ENCODE data around the gene KANK4.
A peak's percentile ranks its signal among the peaks of the same experiment; 100 is the strongest.

The KANK4 gene

DNA sequence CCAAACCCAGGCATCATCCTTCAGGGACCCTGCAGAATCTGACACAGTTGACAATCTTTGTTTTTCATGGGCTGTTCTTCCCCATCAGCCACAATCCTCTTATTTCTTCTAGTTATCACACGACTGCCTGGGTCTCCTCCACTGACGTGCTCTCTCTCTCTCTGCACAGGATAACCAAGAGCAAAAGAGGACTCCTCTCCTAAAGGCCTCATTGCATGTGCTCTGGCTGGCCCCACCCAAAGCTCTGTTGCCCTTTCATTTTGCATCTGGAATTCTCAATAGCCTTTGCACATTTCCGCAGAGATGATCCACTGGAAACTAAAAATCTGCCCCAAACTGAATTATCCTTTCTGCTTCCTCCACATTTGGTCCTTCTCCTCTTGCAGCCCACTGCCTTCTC is 58.5 kb downstream of the KANK4 start (continued):
- TF ChIP-seq, protein P1, sequence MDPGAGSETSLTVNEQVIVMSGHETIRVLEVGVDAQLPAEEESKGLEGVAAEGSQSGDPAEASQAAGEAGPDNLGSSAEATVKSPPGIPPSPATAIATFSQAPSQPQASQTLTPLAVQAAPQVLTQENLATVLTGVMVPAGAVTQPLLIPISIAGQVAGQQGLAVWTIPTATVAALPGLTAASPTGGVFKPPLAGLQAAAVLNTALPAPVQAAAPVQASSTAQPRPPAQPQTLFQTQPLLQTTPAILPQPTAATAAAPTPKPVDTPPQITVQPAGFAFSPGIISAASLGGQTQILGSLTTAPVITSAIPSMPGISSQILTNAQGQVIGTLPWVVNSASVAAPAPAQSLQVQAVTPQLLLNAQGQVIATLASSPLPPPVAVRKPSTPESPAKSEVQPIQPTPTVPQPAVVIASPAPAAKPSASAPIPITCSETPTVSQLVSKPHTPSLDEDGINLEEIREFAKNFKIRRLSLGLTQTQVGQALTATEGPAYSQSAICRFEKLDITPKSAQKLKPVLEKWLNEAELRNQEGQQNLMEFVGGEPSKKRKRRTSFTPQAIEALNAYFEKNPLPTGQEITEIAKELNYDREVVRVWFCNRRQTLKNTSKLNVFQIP (CRISPR knock-in tag; IDR thresholded peaks at IDR 0.05; ENCODE audit: borderline replicate concordance, low read depth) = no peak
- TF ChIP-seq ARNTL (CRISPR knock-in tag; IDR thresholded peaks at IDR 0.05; ENCODE audit: borderline replicate concordance, low read depth) (no peak), ZNF565 (CRISPR knock-in tag; conservative IDR thresholded peaks at IDR 0.05; ENCODE audit: low read depth) (no peak), PPARA (CRISPR knock-in tag; IDR thresholded peaks at IDR 0.05; ENCODE audit: borderline replicate concordance) (no peak), ESRRG (CRISPR knock-in tag; IDR thresholded peaks at IDR 0.05) (no peak), BACH2 (CRISPR knock-in tag; IDR thresholded peaks at IDR 0.05; ENCODE audit: borderline replicate concordance) (no peak), ZFP3 (CRISPR knock-in tag; IDR thresholded peaks at IDR 0.05) (no peak), SNAI2 (CRISPR knock-in tag; IDR thresholded peaks at IDR 0.05) (no peak), ZFP30 (CRISPR knock-in tag; IDR thresholded peaks at IDR 0.05) (no peak), ZC3H10 (CRISPR knock-in tag; IDR thresholded peaks at IDR 0.05) (no peak)

DNA sequence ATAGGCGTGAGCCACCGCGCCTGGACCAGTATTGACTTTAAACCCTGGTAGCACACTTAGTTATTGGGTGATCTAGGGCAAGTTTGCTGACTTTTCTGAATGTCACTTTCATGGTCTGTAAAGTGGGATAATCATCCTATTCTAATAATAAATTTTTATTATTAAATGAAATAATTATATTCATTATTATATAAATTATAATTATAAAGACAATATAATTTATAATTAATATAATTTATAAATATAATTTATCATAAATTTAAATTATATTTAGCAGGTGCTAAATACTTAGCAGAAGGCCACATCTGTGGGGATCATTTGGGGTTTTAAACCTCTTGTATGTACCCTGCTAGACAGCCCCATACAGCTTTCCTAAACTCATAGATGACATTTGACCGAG is 59.7 kb downstream of the KANK4 start:
- ATAC-seq = no peak
- TF ChIP-seq, protein P2, sequence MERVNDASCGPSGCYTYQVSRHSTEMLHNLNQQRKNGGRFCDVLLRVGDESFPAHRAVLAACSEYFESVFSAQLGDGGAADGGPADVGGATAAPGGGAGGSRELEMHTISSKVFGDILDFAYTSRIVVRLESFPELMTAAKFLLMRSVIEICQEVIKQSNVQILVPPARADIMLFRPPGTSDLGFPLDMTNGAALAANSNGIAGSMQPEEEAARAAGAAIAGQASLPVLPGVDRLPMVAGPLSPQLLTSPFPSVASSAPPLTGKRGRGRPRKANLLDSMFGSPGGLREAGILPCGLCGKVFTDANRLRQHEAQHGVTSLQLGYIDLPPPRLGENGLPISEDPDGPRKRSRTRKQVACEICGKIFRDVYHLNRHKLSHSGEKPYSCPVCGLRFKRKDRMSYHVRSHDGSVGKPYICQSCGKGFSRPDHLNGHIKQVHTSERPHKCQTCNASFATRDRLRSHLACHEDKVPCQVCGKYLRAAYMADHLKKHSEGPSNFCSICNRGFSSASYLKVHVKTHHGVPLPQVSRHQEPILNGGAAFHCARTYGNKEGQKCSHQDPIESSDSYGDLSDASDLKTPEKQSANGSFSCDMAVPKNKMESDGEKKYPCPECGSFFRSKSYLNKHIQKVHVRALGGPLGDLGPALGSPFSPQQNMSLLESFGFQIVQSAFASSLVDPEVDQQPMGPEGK (CRISPR knock-in tag; IDR thresholded peaks at IDR 0.05; ENCODE audit: borderline replicate concordance) = no peak
- no peak for TF ChIP-seq SNAI2 (CRISPR knock-in tag; IDR thresholded peaks at IDR 0.05)
- TF ChIP-seq, protein P3, sequence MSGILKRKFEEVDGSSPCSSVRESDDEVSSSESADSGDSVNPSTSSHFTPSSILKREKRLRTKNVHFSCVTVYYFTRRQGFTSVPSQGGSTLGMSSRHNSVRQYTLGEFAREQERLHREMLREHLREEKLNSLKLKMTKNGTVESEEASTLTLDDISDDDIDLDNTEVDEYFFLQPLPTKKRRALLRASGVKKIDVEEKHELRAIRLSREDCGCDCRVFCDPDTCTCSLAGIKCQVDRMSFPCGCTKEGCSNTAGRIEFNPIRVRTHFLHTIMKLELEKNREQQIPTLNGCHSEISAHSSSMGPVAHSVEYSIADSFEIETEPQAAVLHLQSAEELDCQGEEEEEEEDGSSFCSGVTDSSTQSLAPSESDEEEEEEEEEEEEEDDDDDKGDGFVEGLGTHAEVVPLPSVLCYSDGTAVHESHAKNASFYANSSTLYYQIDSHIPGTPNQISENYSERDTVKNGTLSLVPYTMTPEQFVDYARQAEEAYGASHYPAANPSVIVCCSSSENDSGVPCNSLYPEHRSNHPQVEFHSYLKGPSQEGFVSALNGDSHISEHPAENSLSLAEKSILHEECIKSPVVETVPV (CRISPR knock-in tag; IDR thresholded peaks at IDR 0.05) = no peak
- no peak for TF ChIP-seq ZNF70 (CRISPR knock-in tag; IDR thresholded peaks at IDR 0.05)
- TF ChIP-seq ZFP30 (CRISPR knock-in tag; IDR thresholded peaks at IDR 0.05) = no peak
- TF ChIP-seq, protein P4, sequence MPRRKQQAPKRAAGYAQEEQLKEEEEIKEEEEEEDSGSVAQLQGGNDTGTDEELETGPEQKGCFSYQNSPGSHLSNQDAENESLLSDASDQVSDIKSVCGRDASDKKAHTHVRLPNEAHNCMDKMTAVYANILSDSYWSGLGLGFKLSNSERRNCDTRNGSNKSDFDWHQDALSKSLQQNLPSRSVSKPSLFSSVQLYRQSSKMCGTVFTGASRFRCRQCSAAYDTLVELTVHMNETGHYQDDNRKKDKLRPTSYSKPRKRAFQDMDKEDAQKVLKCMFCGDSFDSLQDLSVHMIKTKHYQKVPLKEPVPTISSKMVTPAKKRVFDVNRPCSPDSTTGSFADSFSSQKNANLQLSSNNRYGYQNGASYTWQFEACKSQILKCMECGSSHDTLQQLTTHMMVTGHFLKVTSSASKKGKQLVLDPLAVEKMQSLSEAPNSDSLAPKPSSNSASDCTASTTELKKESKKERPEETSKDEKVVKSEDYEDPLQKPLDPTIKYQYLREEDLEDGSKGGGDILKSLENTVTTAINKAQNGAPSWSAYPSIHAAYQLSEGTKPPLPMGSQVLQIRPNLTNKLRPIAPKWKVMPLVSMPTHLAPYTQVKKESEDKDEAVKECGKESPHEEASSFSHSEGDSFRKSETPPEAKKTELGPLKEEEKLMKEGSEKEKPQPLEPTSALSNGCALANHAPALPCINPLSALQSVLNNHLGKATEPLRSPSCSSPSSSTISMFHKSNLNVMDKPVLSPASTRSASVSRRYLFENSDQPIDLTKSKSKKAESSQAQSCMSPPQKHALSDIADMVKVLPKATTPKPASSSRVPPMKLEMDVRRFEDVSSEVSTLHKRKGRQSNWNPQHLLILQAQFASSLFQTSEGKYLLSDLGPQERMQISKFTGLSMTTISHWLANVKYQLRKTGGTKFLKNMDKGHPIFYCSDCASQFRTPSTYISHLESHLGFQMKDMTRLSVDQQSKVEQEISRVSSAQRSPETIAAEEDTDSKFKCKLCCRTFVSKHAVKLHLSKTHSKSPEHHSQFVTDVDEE (CRISPR knock-in tag; IDR thresholded peaks at IDR 0.05) = no peak
- no peak for TF ChIP-seq ZNF8 (CRISPR knock-in tag; IDR thresholded peaks at IDR 0.05)

DNA sequence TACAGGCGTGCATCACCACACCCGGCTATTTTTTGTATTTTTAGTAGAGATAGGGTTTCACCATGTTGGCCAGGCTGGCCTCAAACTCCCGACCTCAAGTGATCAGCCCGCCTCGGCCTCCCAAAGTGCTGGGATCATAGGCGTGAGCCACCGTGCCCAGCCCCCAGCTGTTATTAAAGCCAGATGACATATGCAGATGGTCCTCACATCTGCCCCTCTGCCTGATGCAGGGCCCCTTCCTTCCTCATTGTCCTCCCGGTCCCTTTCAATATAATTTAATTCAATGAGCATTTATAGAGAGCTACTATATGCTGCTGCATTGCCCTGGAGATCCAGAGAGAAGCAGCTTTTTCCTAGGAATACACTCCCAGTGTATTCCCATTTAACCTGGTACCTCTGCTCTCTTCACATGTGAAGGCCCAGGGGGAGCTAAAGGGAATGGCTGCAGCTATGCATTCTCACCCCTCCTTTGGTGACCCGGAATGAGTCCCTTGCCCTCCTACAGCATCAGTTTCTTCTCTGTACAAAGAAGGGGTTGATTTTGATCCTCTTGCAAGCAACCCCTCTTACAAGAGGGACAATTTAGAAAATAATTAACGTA is 69.0 kb downstream of the KANK4 start:
- ATAC-seq = no peak
- TF ChIP-seq CSDC2 (CRISPR knock-in tag; IDR thresholded peaks at IDR 0.05) (no peak), TCF4 (CRISPR knock-in tag; IDR thresholded peaks at IDR 0.05; ENCODE audit: borderline replicate concordance) (peak; percentile 54; the same call in 1 of the 2 replicates), SNAI2 (CRISPR knock-in tag; IDR thresholded peaks at IDR 0.05) (no peak), ZNF70 (CRISPR knock-in tag; IDR thresholded peaks at IDR 0.05) (no peak)

DNA sequence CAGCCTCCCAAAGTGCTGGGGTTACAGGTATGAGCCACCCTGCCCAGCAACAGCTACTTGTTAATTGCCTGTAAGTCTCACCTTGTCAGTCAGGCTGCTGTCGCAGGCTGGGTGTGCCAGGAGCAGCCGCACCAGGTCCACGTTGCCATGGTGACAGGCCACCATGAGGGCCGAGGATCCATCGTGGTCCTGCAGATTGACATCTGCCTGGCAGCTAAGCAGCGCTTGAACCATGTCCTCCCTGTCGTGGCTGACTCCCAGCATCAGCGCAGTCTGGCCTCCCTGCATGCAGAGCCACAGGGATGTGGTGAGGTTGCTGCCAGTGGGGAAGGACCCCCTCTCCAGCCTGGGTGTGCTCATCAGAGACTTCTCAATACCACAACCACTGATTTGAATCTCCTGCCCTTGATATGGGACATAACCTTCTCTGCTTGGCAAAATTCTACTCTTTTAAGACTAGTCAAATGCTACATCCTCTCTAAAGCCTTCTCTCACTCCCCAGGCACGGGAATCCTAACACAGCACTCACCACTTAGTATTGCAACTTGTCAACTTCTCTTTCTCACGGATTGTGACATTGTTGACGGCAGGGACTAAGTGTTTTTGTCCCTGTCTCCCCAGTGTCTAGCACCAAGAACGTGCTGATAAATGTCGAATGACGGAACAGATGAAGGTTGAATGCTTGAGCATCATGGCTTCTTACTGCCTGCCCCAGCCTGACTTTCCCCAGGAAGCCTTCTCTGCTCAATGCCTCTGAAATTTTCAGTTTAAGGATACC is 71.7 kb downstream of the KANK4 start:
- no peak for ATAC-seq

More for the DNA sequence above, 71.7 kb downstream of the KANK4 start:
- TF ChIP-seq ZNF70 (CRISPR knock-in tag; IDR thresholded peaks at IDR 0.05) (no peak), OSR1 (CRISPR knock-in tag; IDR thresholded peaks at IDR 0.05) (no peak), SNAI2 (CRISPR knock-in tag; IDR thresholded peaks at IDR 0.05) (no peak), TOX (CRISPR knock-in tag; IDR thresholded peaks at IDR 0.05; ENCODE audit: borderline replicate concordance) (no peak), ZC3H10 (CRISPR knock-in tag; IDR thresholded peaks at IDR 0.05) (no peak), ZFP3 (CRISPR knock-in tag; IDR thresholded peaks at IDR 0.05) (no peak), CSDC2 (CRISPR knock-in tag; IDR thresholded peaks at IDR 0.05) (no peak), ARNTL (CRISPR knock-in tag; IDR thresholded peaks at IDR 0.05; ENCODE audit: borderline replicate concordance, low read depth) (no peak), GLIS3 (CRISPR knock-in tag; IDR thresholded peaks at IDR 0.05) (no peak), ZFP30 (CRISPR knock-in tag; IDR thresholded peaks at IDR 0.05) (no peak), ZNF8 (CRISPR knock-in tag; IDR thresholded peaks at IDR 0.05) (no peak), ZNF565 (CRISPR knock-in tag; conservative IDR thresholded peaks at IDR 0.05; ENCODE audit: low read depth) (no peak), RARB (CRISPR knock-in tag; IDR thresholded peaks at IDR 0.05) (no peak), ISL1 (CRISPR knock-in tag; IDR thresholded peaks at IDR 0.05) (no peak)
- TF ChIP-seq, protein P3 (CRISPR knock-in tag; IDR thresholded peaks at IDR 0.05) = no peak
- TF ChIP-seq, protein P5, sequence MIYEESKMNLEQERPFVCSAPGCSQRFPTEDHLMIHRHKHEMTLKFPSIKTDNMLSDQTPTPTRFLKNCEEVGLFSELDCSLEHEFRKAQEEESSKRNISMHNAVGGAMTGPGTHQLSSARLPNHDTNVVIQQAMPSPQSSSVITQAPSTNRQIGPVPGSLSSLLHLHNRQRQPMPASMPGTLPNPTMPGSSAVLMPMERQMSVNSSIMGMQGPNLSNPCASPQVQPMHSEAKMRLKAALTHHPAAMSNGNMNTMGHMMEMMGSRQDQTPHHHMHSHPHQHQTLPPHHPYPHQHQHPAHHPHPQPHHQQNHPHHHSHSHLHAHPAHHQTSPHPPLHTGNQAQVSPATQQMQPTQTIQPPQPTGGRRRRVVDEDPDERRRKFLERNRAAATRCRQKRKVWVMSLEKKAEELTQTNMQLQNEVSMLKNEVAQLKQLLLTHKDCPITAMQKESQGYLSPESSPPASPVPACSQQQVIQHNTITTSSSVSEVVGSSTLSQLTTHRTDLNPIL (CRISPR knock-in tag; IDR thresholded peaks at IDR 0.05; ENCODE audit: low read depth) = no peak
